ENCODE measurements around the gene KDM2A.
A peak's percentile ranks its signal among the peaks of the same experiment; 100 is the strongest.

The KDM2A gene

GRCh38 chr11:67118801-67119584 lies at the start of gene KDM2A:
KDM2A (plus strand) TSS chr11:67119263; CDS start chr11:67121317, 2,054 bp downstream.
- in situ Hi-C loops (cut with MboI; ENCODE audit: low sequenced_read_pairs, unreplicated experiment): no loop called here
- peak; percentile 100 for DNase-seq (ENCODE audit: low spot score)
- TF ChIP-seq CTCF (IDR thresholded peaks at IDR 0.05; ENCODE audit: borderline replicate concordance, control extremely low read depth, extremely low read depth, insufficient read depth, missing control alignments): peak; percentile 18

- peak; percentile 94 for DNase-seq (ENCODE audit: low spot score)
- in situ Hi-C loops (cut with MboI; ENCODE audit: low sequenced_read_pairs, unreplicated experiment): no loop called here
- peak; percentile 75 for TF ChIP-seq CTCF (IDR thresholded peaks at IDR 0.05; ENCODE audit: borderline replicate concordance, control extremely low read depth, extremely low read depth, insufficient read depth, missing control alignments)
These were observed 47.4 kb upstream of the KDM2A start for GRCh38 chr11:67071420-67072284.

GRCh38 chr11:67072295-67072694 lies 46.8 kb upstream of the KDM2A start:
- DNase-seq (ENCODE audit: low spot score): no peak
- in situ Hi-C loops (cut with MboI; ENCODE audit: low sequenced_read_pairs, unreplicated experiment): no loop called here
- TF ChIP-seq CTCF (IDR thresholded peaks at IDR 0.05; ENCODE audit: borderline replicate concordance, control extremely low read depth, extremely low read depth, insufficient read depth, missing control alignments): no peak

- DNase-seq (ENCODE audit: low spot score): no peak
- in situ Hi-C loops (cut with MboI; ENCODE audit: low sequenced_read_pairs, unreplicated experiment): no loop called here
- TF ChIP-seq CTCF (IDR thresholded peaks at IDR 0.05; ENCODE audit: borderline replicate concordance, control extremely low read depth, extremely low read depth, insufficient read depth, missing control alignments): no peak
These were observed 45.2 kb upstream of the KDM2A start for GRCh38 chr11:67073908-67074307.

GRCh38 chr11:67076202-67076601 lies 42.9 kb upstream of the KDM2A start:
- no peak for TF ChIP-seq CTCF (IDR thresholded peaks at IDR 0.05; ENCODE audit: borderline replicate concordance, control extremely low read depth, extremely low read depth, insufficient read depth, missing control alignments)
- in situ Hi-C loops (cut with MboI; ENCODE audit: low sequenced_read_pairs, unreplicated experiment): no loop called here
- DNase-seq (ENCODE audit: low spot score): no peak

- in situ Hi-C loops (cut with MboI; ENCODE audit: low sequenced_read_pairs, unreplicated experiment): no loop called here
These were observed 39.9 kb upstream of the KDM2A start for GRCh38 chr11:67079065-67079705.

More at GRCh38 chr11:67079065-67079705, 39.9 kb upstream of the KDM2A start:
- no peak for DNase-seq (ENCODE audit: low spot score)
- no peak for TF ChIP-seq CTCF (IDR thresholded peaks at IDR 0.05; ENCODE audit: borderline replicate concordance, control extremely low read depth, extremely low read depth, insufficient read depth, missing control alignments)
